Measurements from ENCODE around the gene POLR3K. TPM values are rescaled to one million over a fixed set of nuclear protein-coding genes. Genes with fewer than 3 reads are reported as not detected.

POLR3K gene
- total RNA-seq, 1 experiment from 2014 or later, result 40.1 TPM

GRCh38 chr16:92431-93339 is 39.3 kb upstream of the POLR3K start:
- POLR2A ChIA-PET, result no interaction called here
- H3K27me3 Mint-ChIP-seq (ENCODE audit: low read depth), result no peaks in the 10 kb centered on the region
- no peak for ATAC-seq
- H3K4me1 Mint-ChIP-seq, result no peaks in the 10 kb centered on the region; the same call in 1 of the 2 replicates
- H3K27ac Mint-ChIP-seq, result no peak overlapping the region
- H3K4me3 Mint-ChIP-seq, result no peak overlapping the region
- CTCF ChIA-PET, result interaction anchor here (1.4 to 11.4 kb wide), 6 partner anchors 14 to 25 kb away, joined by 3 to 493 read pairs (median 10); partner anchors contain the start of genes MPG and RHBDF1
- no peaks in the 10 kb centered on the region for H3K9me3 Mint-ChIP-seq
- DNase-seq (ENCODE audit: low spot score), result no peak
- peaks cover 16% of the 10 kb centered on the region; the same call in 1 of the 2 replicates for H3K36me3 Mint-ChIP-seq
- TF ChIP-seq PRRX2 (CRISPR knock-in tag; IDR thresholded peaks at IDR 0.05) (no peak), IRF2 (CRISPR knock-in tag; IDR thresholded peaks at IDR 0.05; ENCODE audit: borderline replicate concordance, low read depth) (no peak), ZNF317 (CRISPR knock-in tag; IDR thresholded peaks at IDR 0.05; ENCODE audit: borderline replicate concordance, low read depth) (no peak), ZBTB21 (CRISPR knock-in tag; IDR thresholded peaks at IDR 0.05; ENCODE audit: borderline replicate concordance) (no peak), GRHL2 (CRISPR knock-in tag; IDR thresholded peaks at IDR 0.05; ENCODE audit: insufficient replicate concordance, severe bottlenecking) (no peak), GABPB1 (CRISPR knock-in tag; IDR thresholded peaks at IDR 0.05) (no peak), ERG (CRISPR knock-in tag; IDR thresholded peaks at IDR 0.05) (no peak), ATF1 (CRISPR knock-in tag; IDR thresholded peaks at IDR 0.05) (no peak), E2F1 (CRISPR knock-in tag; IDR thresholded peaks at IDR 0.05) (no peak), NR3C1 (CRISPR knock-in tag; conservative IDR thresholded peaks at IDR 0.05; ENCODE audit: low read depth) (no peak), ZMAT4 (CRISPR knock-in tag; IDR thresholded peaks at IDR 0.05) (no peak), TEAD1 (CRISPR knock-in tag; IDR thresholded peaks at IDR 0.05) (no peak), RELA (CRISPR knock-in tag; IDR thresholded peaks at IDR 0.05; ENCODE audit: borderline replicate concordance) (no peak), ZNF425 (CRISPR knock-in tag; conservative IDR thresholded peaks at IDR 0.05) (no peak), PREB (CRISPR knock-in tag; IDR thresholded peaks at IDR 0.05; ENCODE audit: borderline replicate concordance) (no peak), SOX15 (CRISPR knock-in tag; IDR thresholded peaks at IDR 0.05) (no peak), ATF3 (CRISPR knock-in tag; conservative IDR thresholded peaks at IDR 0.05) (no peak)
